OCI-LY3 (cell line): ENCODE data around the gene DNAJC28.

Source experiments
- H2AFZ ChIP-seq: fragments of 200-600, 300-600 bp; shearing (Covaris generic); 2 replicates; pipeline ENCODE4 v1.6.0; 2014; ENCODE audit warnings: antibody characterized with exemption, low read depth, low read length
- H3K27ac ChIP-seq: fragments of 200-600, 300-600 bp; sonication (generic); 2 replicates; pipeline ENCODE4 v1.5.1; 2014; ENCODE audit warnings: mild to moderate bottlenecking, low read length, moderate library complexity, mixed read lengths
- H3K27me3 ChIP-seq: fragments of 200-600, 300-600 bp; sonication (generic); 2 replicates; pipeline ENCODE4 v1.6.1; 2014; ENCODE audit warnings: low read depth, low read length, mixed read lengths
- H3K36me3 ChIP-seq: fragments of 200-600, 300-600 bp; sonication (generic); replicated peaks from 2 replicates; pipeline ENCODE3; 2014; ENCODE audit warnings: low read depth, low read length, mixed read lengths
- H3K4me1 ChIP-seq: fragments of 300-600, 200-600 bp; sonication (generic); 2 replicates; pipeline ENCODE4 v1.6.1; 2014; ENCODE audit warnings: low read length, mixed read lengths
- H3K4me2 ChIP-seq: fragments of 200-600, 300-600 bp; sonication (generic); 2 replicates; pipeline ENCODE4 v1.6.1; 2014; ENCODE audit warnings: low read length, mixed read lengths
- H3K4me3 ChIP-seq: fragments of 300-600, 200-600 bp; sonication (generic); 2 replicates; pipeline ENCODE4 v1.5.1; 2014; ENCODE audit warnings: antibody characterized with exemption, mild to moderate bottlenecking, low read length, moderate library complexity
- H3K79me2 ChIP-seq: fragments of 300-600, 200-600 bp; shearing (Covaris generic); 2 replicates; pipeline ENCODE4 v1.6.1; 2014; ENCODE audit warnings: mild to moderate bottlenecking, low read length, mixed read lengths
- H3K9ac ChIP-seq: fragments of 300-600, 200-600 bp; shearing (Covaris generic); 2 replicates; pipeline ENCODE4 v1.6.0; 2014; ENCODE audit warnings: mild to moderate bottlenecking, low read length, moderate library complexity
- H3K9me3 ChIP-seq: fragments of 200-600, 300-600 bp; shearing (Covaris generic); 2 replicates; pipeline ENCODE4 v1.6.1; 2014; ENCODE audit warnings: low read length, mixed read lengths; ENCODE audit not compliant: insufficient read depth
- H4K20me1 ChIP-seq: fragments of 200-600, 300-600 bp; sonication (generic); 2 replicates; pipeline ENCODE4 v1.6.1; 2016; ENCODE audit warnings: low read length, mixed read lengths; ENCODE audit not compliant: insufficient read depth
- EZH2phosphoT487 ChIP-seq: fragments of 200-600 bp; shearing (Covaris generic); IDR thresholded peaks from 2 replicates; pipeline ENCODE4 v1.6.1; 2018; ENCODE audit warnings: antibody characterized with exemption, mixed run types, low read depth
- TF ChIP-seq, protein P1 (sequence below): fragments of 200-600, 300-600 bp; sonication (generic); IDR thresholded peaks from 2 replicates; pipeline ENCODE4 v1.5.1; 2014; ENCODE audit warnings: antibody characterized with exemption, low read length, low read depth

DNAJC28 gene

DNA sequence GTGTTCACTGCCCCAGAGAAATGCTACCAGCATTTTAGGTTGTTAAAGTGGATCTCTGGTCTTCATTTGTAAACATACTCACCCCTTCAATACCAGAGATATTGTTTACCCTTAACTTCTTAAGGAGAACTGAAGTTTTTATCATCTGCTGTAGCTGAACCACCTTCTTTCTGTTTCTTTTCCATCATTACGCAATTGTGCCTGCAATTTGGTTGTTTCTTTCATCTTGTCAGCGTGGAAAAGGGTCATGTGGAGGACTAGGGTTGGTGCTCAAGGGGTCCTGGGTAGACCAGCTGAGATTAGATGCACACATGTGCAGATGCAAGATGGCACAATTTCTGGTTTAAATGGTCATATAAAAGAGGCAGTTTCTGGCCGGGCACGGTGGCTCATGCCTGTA lies 27.4 kb upstream of the DNAJC28 start:
- no peaks in the 10 kb centered on the region for H3K27me3 ChIP-seq
- peaks cover 46% of the 10 kb centered on the region for H3K36me3 ChIP-seq
- H3K9me3 ChIP-seq = no peaks in the 10 kb centered on the region
- H3K79me2 ChIP-seq = no peaks in the 10 kb centered on the region
- no peak overlapping the region for H3K27ac ChIP-seq
- H3K4me3 ChIP-seq = no peak overlapping the region
- no peak overlapping the region for H3K9ac ChIP-seq
- no peak overlapping the region for H3K4me2 ChIP-seq
- TF ChIP-seq, protein P1, sequence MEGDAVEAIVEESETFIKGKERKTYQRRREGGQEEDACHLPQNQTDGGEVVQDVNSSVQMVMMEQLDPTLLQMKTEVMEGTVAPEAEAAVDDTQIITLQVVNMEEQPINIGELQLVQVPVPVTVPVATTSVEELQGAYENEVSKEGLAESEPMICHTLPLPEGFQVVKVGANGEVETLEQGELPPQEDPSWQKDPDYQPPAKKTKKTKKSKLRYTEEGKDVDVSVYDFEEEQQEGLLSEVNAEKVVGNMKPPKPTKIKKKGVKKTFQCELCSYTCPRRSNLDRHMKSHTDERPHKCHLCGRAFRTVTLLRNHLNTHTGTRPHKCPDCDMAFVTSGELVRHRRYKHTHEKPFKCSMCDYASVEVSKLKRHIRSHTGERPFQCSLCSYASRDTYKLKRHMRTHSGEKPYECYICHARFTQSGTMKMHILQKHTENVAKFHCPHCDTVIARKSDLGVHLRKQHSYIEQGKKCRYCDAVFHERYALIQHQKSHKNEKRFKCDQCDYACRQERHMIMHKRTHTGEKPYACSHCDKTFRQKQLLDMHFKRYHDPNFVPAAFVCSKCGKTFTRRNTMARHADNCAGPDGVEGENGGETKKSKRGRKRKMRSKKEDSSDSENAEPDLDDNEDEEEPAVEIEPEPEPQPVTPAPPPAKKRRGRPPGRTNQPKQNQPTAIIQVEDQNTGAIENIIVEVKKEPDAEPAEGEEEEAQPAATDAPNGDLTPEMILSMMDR = no peak
- no peak for TF ChIP-seq EZH2phosphoT487
- no peaks in the 10 kb centered on the region for H4K20me1 ChIP-seq
- H3K4me1 ChIP-seq = no peaks in the 10 kb centered on the region
- no peak overlapping the region for H2AFZ ChIP-seq

DNA sequence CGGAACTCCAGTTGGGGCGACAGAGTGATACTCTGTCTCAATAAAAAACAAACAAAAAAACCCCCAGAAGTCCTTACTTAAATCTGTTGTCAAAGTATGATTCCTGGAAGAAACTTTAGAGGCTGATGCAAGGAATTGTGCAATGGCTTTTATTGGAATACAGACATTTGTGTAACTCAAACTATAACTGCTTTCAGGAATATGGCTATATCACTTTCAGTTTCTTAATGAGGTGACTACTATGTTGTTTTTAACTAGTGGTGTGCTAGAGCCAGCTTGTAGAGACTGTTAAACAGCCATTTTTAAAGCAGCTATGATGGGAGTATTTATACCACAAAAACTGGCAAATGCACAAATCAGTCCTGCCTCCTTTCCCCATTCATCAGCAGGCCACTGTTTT lies 22.7 kb upstream of the DNAJC28 start:
- Histone ChIP-seq H3K4me2 (no peak overlapping the region), H3K9me3 (no peaks in the 10 kb centered on the region), H3K79me2 (no peaks in the 10 kb centered on the region), H3K4me1 (no peaks in the 10 kb centered on the region), H3K36me3 (peaks cover 54% of the 10 kb centered on the region), H3K9ac (no peak overlapping the region), H2AFZ (no peak overlapping the region), H4K20me1 (no peaks in the 10 kb centered on the region), H3K4me3 (no peak overlapping the region), H3K27me3 (no peaks in the 10 kb centered on the region), H3K27ac (no peak overlapping the region)
- TF ChIP-seq EZH2phosphoT487 = no peak
- TF ChIP-seq, protein P1 = no peak

DNA sequence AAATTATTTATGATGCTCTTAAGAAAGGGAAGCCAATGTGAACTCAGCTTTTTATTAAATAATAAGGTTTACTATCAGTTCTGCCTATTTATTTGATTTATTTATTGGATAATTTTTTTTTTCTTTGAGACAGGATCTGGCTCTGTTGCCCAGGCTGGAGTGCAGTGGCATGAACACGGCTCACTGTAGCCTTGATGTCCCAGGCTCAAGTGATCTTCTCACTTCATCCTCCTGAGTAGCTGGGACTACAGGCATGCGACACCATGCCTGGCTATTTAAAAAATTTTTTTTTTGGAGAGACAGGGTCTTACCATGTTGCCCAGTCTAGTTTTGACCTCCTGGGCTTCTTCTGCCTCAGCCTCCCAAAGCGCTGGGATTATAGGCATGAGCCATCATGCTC lies 21.0 kb upstream of the DNAJC28 start:
- no peak overlapping the region for H2AFZ ChIP-seq
- H3K4me1 ChIP-seq = no peaks in the 10 kb centered on the region
- H3K4me2 ChIP-seq = no peak overlapping the region
- no peak overlapping the region for H3K9ac ChIP-seq
- no peaks in the 10 kb centered on the region for H3K79me2 ChIP-seq
- H3K27ac ChIP-seq = no peak overlapping the region
- H3K27me3 ChIP-seq = no peaks in the 10 kb centered on the region
- no peaks in the 10 kb centered on the region for H3K9me3 ChIP-seq
- H4K20me1 ChIP-seq = no peaks in the 10 kb centered on the region
- TF ChIP-seq, protein P1 = no peak
- no peak for TF ChIP-seq EZH2phosphoT487
- H3K4me3 ChIP-seq = no peak overlapping the region
- peaks cover 56% of the 10 kb centered on the region for H3K36me3 ChIP-seq

DNA sequence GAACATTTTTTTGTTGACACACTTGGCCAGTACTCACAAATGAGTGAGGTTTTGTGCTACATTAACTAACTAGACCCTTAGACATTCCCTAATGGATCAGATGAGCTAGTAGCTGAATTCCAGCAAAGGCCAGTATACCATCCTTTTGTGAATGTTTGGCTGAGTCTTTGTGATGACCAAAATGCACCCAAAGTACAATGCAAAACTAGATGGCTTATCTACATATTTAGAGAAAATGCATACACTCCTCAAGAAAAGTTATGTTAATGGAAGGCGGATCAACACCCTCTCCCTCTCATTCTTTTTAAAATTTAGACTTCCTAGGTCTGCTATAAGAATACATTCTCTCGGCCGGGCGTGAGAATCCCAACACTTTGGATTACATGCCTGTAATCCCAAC lies 20.1 kb upstream of the DNAJC28 start:
- no peaks in the 10 kb centered on the region for H3K4me1 ChIP-seq
- H3K79me2 ChIP-seq = no peaks in the 10 kb centered on the region
- no peak overlapping the region for H3K4me3 ChIP-seq
- H3K27me3 ChIP-seq = no peaks in the 10 kb centered on the region
- no peak overlapping the region for H3K9ac ChIP-seq
- H2AFZ ChIP-seq = no peak overlapping the region
- no peaks in the 10 kb centered on the region for H3K9me3 ChIP-seq
- H4K20me1 ChIP-seq = no peaks in the 10 kb centered on the region
- H3K36me3 ChIP-seq = peaks cover 51% of the 10 kb centered on the region
- H3K27ac ChIP-seq = no peak overlapping the region
- TF ChIP-seq EZH2phosphoT487 = no peak
- TF ChIP-seq, protein P1 = no peak
- H3K4me2 ChIP-seq = no peak overlapping the region
